ENCODE measurements around the gene TMEM205.
"Not testable (repeated sequence)": the region's sequence is repeated elsewhere in the genome, so short reads cannot be mapped to it uniquely, and the experiment has no call there.

The TMEM205 gene

GRCh38 chr19:11346104-11346940 is at the start of gene TMEM205, which contains the start of gene CCDC159:
TSS of gene TMEM205 (minus strand) at chr19:11346268. CDS start at chr19:11345619, 649 bp downstream.
TSS of gene CCDC159 (plus strand) at chr19:11346519. CDS start at chr19:11346607, 88 bp downstream.
- peak; percentile 95 to 97 for DNase-seq (ENCODE audit: low read depth in 2 of 2)

GRCh38 chr19:11390933-11391680 is 45.0 kb upstream of the TMEM205 start:
- DNase-seq (ENCODE audit: low read depth in 2 of 2) = no peak

- no peak for DNase-seq (ENCODE audit: low read depth in 2 of 2)
Measured at GRCh38 chr19:11390359-11390758, 44.3 kb upstream of the TMEM205 start.

GRCh38 chr19:11387162-11388034 is 41.3 kb upstream of the TMEM205 start:
- DNase-seq (ENCODE audit: low read depth in 2 of 2) = no peak

- DNase-seq (ENCODE audit: low read depth in 2 of 2) = no peak
Measured at GRCh38 chr19:11384778-11385129, 38.7 kb upstream of the TMEM205 start.

GRCh38 chr19:11383706-11384048 is 37.6 kb upstream of the TMEM205 start:
- DNase-seq (ENCODE audit: low read depth in 2 of 2) = no peak

- no peak for DNase-seq (ENCODE audit: low read depth in 2 of 2)
Measured at GRCh38 chr19:11382898-11383705, 37.0 kb upstream of the TMEM205 start.

- DNase-seq (ENCODE audit: low read depth in 2 of 2) = peak; percentile 82 to 90
Measured at GRCh38 chr19:11380653-11381537, 34.8 kb upstream of the TMEM205 start.

- no peak for DNase-seq (ENCODE audit: low read depth in 2 of 2)
Measured at GRCh38 chr19:11379857-11380350, 33.8 kb upstream of the TMEM205 start.

GRCh38 chr19:11379269-11379845 is 33.3 kb upstream of the TMEM205 start:
- not testable (repeated sequence) for DNase-seq (ENCODE audit: low read depth in 2 of 2)

- DNase-seq (ENCODE audit: low read depth in 2 of 2) = no peak
Measured at GRCh38 chr19:11378319-11379189, 32.5 kb upstream of the TMEM205 start.

GRCh38 chr19:11377756-11378155 is 31.7 kb upstream of the TMEM205 start:
- DNase-seq (ENCODE audit: low read depth in 2 of 2) = no peak

- DNase-seq (ENCODE audit: low read depth in 2 of 2) = no peak
Measured at GRCh38 chr19:11377237-11377636, 31.2 kb upstream of the TMEM205 start.

GRCh38 chr19:11375143-11375948 is 29.3 kb upstream of the TMEM205 start:
- DNase-seq (ENCODE audit: low read depth in 2 of 2) = peak in 1 of 2 donors; percentile 32

GRCh38 chr19:11374433-11375142 is 28.5 kb upstream of the TMEM205 start, which contains the start of gene SWSAP1:
TSS of gene SWSAP1 (plus strand) at chr19:11374666. CDS start at chr19:11374681, 15 bp downstream.
- peak; percentile 88 to 91 for DNase-seq (ENCODE audit: low read depth in 2 of 2)

- DNase-seq (ENCODE audit: low read depth in 2 of 2) = no peak
Measured at GRCh38 chr19:11373885-11374432, 27.9 kb upstream of the TMEM205 start.

All from stimulated activated CD8-positive, alpha-beta memory T cell treated with anti-CD3 and anti-CD28 coated beads, Interleukin-7, amount 100 ng/mL, for 1 hour (primary cell).